GM21515 (cell line): Measurements from ENCODE around the gene CD40LG.

Source experiments
- ATAC-seq: cut with Tn5 transposase; IDR thresholded peaks from one replicate; pipeline ENCODE4 v1.9.1; 2021; ENCODE audit not compliant: unreplicated experiment

CD40LG gene

GRCh38 chrX:136646602-136647239 is 1.2 kb upstream of the CD40LG start:
- no peak for ATAC-seq

DNA sequence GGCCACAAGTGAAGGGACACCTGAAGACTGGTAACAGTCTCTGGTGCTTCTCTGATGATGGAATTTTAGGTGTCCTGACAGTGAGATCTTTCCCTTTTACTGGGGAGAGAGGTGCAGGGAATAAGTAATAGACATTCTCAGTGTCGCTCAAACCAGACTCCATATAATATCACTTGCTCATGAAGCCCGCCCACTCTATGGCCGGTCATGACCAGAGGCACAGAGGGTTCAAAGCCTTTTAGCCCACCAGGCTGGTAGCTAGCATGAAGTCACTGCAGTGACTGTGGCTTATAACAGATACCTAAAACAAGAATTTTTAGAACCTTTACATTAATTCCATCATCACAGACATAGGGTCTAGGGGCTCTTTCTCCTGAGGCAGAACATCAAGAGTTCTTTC is 2.9 kb downstream of the CD40LG start:
- ATAC-seq, result no peak

- no peak for ATAC-seq
Observed at GRCh38 chrX:136652822-136653723, 5.1 kb downstream of the CD40LG start.

- ATAC-seq, result no peak
Observed at GRCh38 chrX:136656361-136656964, 8.5 kb downstream of the CD40LG start.

GRCh38 chrX:136658151-136658550 is 10.2 kb downstream of the CD40LG start:
- no peak for ATAC-seq

DNA sequence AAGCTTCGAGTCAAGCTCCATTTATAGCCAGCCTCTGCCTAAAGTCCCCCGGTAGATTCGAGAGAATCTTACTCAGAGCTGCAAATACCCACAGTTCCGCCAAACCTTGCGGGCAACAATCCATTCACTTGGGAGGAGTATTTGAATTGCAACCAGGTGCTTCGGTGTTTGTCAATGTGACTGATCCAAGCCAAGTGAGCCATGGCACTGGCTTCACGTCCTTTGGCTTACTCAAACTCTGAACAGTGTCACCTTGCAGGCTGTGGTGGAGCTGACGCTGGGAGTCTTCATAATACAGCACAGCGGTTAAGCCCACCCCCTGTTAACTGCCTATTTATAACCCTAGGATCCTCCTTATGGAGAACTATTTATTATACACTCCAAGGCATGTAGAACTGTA is 11.2 kb downstream of the CD40LG start:
- ATAC-seq, result no peak

DNA sequence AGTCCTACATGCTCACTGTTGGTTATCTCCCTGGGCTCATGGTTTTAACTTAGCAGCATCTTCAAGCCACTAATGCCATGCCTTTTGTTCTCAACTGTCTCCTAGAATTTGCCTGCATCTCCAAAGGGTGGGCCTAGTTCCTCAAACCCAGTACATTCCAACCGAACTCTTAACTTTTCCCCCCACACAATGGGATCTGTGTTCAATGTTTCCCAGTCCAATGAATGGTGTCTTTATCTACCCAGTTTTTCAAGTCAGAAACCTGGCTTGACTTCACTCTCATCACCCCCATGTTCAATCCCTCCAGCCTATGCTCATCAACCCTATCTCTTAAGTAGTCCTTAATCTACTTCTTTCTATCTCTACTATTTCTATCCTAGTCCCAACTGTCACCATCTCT is 12.9 kb downstream of the CD40LG start:
- no peak for ATAC-seq

DNA sequence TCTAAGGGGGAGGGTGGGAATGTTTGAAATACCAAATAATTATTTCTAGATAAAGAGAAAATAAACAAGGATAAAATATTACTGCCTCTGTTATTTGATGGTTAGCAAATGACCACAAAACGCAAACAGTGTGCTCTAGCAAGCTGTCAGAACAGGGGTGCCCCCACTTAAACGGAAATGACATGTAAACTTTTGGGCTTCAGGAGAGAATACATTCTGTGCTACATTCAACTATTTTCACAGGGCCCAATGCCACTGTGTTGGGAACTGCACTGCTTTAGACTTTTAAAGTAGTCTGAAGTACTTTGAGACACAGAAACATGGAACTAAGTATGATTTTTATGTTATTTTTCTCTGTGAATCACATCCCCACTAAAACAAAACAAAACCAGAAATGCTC is 14.1 kb downstream of the CD40LG start:
- ATAC-seq, result no peak

GRCh38 chrX:136662976-136663375 is 15.0 kb downstream of the CD40LG start:
- no peak for ATAC-seq

DNA sequence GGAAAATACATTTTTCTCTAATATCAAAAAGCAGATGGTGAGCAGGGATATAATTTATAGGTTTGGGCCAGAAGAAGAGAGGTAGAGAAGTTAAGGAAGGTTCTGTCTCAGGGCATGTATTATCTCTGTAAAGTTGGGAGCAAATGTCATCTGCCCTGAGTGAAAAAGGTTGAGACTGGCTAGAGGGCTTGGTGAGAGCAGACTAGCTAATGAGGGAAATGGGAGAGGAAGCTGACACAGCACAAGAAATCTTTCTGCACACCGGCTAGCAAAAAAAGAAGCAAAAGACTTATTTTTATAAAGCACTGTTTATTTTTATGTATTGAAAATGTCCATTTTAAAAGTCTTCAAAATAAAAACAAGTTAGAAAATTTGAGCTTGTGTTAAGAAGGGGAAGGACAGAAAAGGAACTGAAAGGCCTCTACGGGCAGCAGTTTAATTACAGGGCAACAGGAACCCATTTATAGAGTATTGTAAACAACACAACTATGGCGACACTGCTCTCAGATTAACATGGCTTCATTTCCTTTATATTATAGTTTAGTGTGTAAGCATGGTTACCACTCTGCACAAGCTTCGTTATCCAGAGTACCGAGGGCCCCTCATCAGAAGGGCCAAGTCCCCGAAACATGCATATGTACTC is 17.4 kb downstream of the CD40LG start:
- ATAC-seq, result peak; percentile 63

DNA sequence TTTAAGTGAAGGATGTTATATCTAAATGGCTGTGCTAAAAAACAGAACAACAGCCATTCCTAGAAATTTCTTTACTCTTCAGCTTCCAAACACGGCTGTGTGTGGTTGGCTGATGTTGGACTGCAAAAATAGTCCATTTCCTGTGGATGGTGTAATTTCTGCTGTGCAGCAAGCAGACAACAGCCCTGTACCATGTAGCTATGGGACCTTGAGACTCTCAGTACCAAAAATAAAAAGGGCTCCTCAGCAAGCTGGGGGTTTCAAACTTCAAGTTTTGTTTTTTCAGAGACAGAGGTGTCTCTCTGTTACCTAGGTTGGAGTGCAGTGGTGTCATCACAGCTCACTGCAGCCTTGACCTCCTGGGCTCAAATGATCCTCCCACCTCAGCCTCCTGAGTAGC is 18.1 kb downstream of the CD40LG start:
- peak; percentile 57 for ATAC-seq

- ATAC-seq, result no peak
Observed at GRCh38 chrX:136667446-136668168, 19.6 kb downstream of the CD40LG start.

DNA sequence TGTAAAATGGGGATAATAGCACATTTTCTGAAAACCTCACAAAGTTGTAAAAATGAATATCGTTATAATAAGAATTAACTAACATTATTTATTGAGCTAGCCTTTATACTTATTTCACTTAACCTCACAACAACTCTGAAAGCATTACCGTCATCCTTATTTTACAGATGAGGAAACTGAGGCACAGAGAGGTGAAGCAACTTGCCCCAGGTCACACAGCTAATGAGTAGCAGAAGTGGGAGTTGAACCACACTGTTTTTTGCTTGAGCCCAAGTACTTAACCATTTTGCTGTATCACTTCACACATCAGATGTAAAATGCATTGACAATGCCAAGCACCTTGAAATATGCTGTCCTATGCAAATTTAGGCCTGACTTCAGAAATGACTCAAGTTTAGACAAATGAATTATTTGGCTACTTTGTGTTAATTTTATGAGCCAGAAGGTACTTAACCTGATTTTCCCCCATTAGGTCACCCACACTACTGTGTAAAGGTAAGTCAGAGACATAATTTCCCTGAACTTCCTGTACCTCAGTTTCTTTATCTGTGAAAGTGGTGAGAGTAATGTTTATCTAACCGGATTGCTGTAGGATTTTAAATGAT is 23.1 kb downstream of the CD40LG start:
- no peak for ATAC-seq

DNA sequence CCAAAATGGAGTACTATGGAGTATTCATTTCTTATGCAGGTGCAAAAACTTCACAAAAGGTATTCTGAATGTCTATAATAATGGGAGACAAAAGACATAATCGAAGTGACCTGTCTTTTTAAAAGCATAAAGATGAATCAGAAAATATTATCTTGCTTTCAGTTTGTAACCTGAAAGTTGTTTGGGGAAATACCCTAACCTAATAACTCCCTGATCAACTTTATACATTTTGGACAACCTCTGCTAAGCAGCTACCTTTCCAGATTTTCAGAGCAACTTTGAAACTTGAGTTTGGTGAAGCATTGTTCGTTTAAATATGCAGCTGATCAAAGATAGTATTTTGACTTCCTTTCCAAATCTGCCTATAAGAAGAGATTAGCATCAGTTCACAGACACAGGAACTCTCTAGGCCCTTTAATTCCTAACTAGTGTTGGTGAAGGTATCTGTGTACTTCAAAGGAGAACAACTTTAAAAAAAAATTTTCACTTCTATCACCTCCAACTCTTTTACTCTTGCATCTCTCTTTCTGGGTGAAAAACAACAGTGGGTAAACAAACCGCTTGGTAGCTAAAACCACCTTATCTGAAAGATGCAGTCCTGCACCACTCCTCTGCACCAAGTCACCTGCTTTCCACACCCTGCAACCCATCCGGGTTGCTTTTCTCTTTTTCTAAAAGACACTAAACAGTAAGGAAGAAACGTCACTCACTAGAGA is 26.5 kb downstream of the CD40LG start:
- ATAC-seq, result no peak

GRCh38 chrX:136679531-136679930 is 31.6 kb downstream of the CD40LG start:
- ATAC-seq, result no peak

DNA sequence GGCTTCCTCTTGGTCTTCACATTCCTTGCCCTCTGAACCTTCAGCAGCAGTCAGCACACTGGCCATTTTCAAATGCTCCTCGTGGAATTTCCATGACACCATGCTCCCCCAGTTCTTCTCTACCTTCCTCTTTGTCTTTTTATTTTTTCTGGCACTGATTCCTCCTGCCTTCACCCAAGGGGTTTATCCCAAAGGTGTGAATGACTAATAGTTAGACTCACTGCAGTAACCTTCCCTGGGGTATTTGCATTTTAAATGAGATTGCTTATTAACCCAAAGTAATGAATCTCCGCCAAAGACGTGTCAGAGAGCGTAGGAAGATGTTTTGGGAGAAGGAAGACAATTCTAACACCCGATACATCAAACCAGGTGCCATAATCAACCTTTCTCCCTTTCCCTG is 36.2 kb downstream of the CD40LG start:
- no peak for ATAC-seq

DNA sequence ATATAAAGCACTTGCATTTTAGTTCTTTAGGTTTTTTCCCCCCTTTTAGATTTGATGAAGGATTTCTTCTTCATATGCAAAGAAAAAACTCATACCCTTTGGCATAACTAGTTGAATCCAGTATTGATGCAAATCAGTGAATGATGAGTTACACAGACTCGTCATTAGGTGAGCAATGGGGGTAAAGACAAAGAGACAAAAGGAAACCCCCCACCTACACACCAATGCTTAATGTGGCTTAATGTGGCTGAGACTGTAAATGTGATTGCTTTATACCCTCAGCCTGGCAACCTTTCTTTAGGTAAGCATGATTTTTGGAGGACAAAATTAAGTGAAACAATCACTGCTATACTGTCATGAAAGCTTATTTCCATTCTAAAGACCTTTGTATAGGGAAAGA is 39.5 kb downstream of the CD40LG start:
- no peak for ATAC-seq

GRCh38 chrX:136689436-136689835 is 41.5 kb downstream of the CD40LG start:
- ATAC-seq, result no peak

- ATAC-seq, result no peak
Observed at GRCh38 chrX:136691028-136691809, 43.3 kb downstream of the CD40LG start.
